IMR-90 (cell line): ENCODE measurements around the gene KRT34. TPM values are rescaled to one million over a fixed set of nuclear protein-coding genes. Genes with fewer than 3 reads are reported as not detected.

Experiments used
- ATAC-seq: fragments of 200-7000 bp; cut with Tn5 transposase; 2 replicates; pipeline ENCODE4 v1.9.1; 2020; ENCODE audit warnings: low read depth, mild to moderate bottlenecking, moderate library complexity
- BruUV-seq: library from RNA; stranded (reverse); fragments of 400-500 nt; replicated peaks from 2 replicates; lab custom pipeline; 2021; lab: Mats Ljungman, UMichigan
- CTCF ChIA-PET: fragments of 300-600 bp; formaldehyde crosslinking; extraction: SDS; loops from one replicate; lab custom pipeline; 2021; ENCODE audit warnings: antibody characterized with exemption; lab: Yijun Ruan, JAX
- POLR2A ChIA-PET: fragments of 300-600 bp; sonication (Branson Sonifier 250); formaldehyde crosslinking; loops from one replicate; lab custom pipeline; 2022; ENCODE audit warnings: antibody characterized with exemption; ENCODE audit not compliant: unreplicated experiment; lab: Charles Lee
- DNase-seq: peaks from one replicate; pipeline ENCODE4 v3.0.0; 2013
- H2AFZ ChIP-seq: replicated peaks from 2 replicates; pipeline ENCODE3; 2013; ENCODE audit warnings: low read length, mild to moderate bottlenecking; ENCODE audit not compliant: poor library complexity
- H2AK5ac ChIP-seq: 2 replicates; pipeline ENCODE4 v1.6.1; 2013; ENCODE audit warnings: low read depth, low read length, inconsistent platforms
- H2AK9ac ChIP-seq: replicated peaks from 2 replicates; pipeline ENCODE3; 2013; ENCODE audit warnings: mild to moderate bottlenecking, low read depth, low read length, moderate library complexity; ENCODE audit not compliant: poor library complexity
- H2BK120ac ChIP-seq: 2 replicates; pipeline ENCODE4 v1.6.1; 2013; ENCODE audit warnings: low read depth, low read length, inconsistent platforms
- H2BK15ac ChIP-seq: 3 replicates; pipeline ENCODE4 v1.6.1; 2013; ENCODE audit warnings: low read depth, low read length, inconsistent platforms
- H2BK20ac ChIP-seq: 2 replicates; pipeline ENCODE4 v1.6.1; 2013; ENCODE audit warnings: low read depth, mild to moderate bottlenecking, inconsistent platforms, low read length, moderate library complexity
- H2BK5ac ChIP-seq: 2 replicates; pipeline ENCODE4 v1.6.1; 2013; ENCODE audit warnings: mild to moderate bottlenecking, low read depth, low read length, inconsistent platforms; ENCODE audit not compliant: poor library complexity, severe bottlenecking
- H3K14ac ChIP-seq: replicated peaks from 2 replicates; pipeline ENCODE4 v1.6.1; 2013; ENCODE audit warnings: low read depth, low read length, inconsistent platforms
- H3K18ac ChIP-seq: 2 replicates; pipeline ENCODE4 v1.6.1; 2013; ENCODE audit warnings: low read depth, low read length, control low read depth
- H3K23ac ChIP-seq: 2 replicates; pipeline ENCODE4 v1.6.1; 2013; ENCODE audit warnings: low read depth, low read length, inconsistent platforms
- H3K27ac ChIP-seq: 2 replicates; pipeline ENCODE4 v1.5.1; 2013; ENCODE audit warnings: mild to moderate bottlenecking, control low read depth, low read length; ENCODE audit not compliant: insufficient read depth
- H3K27me3 ChIP-seq: 2 replicates; pipeline ENCODE4 v1.6.1; 2013; ENCODE audit warnings: low read length; ENCODE audit not compliant: control insufficient read depth, insufficient read depth
- H3K36me3 ChIP-seq: 2 replicates; pipeline ENCODE4 v1.6.1; 2013; ENCODE audit warnings: low read length, mixed read lengths; ENCODE audit not compliant: control insufficient read depth, insufficient read depth
- H3K4ac ChIP-seq: 2 replicates; pipeline ENCODE4 v1.6.1; 2013; ENCODE audit warnings: low read depth, low read length, inconsistent platforms
- H3K4me1 ChIP-seq: 2 replicates; pipeline ENCODE4 v1.6.1; 2013; ENCODE audit warnings: low read length, mixed read lengths; ENCODE audit not compliant: control insufficient read depth, insufficient read depth
- H3K4me2 ChIP-seq: 2 replicates; pipeline ENCODE4 v1.6.1; 2013; ENCODE audit warnings: low read depth, mild to moderate bottlenecking, control low read depth, low read length, moderate library complexity
- H3K4me3 ChIP-seq: 2 replicates; pipeline ENCODE4 v1.5.1; 2013; ENCODE audit warnings: low read depth, mild to moderate bottlenecking, control low read depth, low read length, moderate library complexity; ENCODE audit not compliant: insufficient read depth
- H3K56ac ChIP-seq: 2 replicates; pipeline ENCODE4 v1.6.1; 2013; ENCODE audit warnings: low read length, inconsistent platforms; ENCODE audit not compliant: insufficient read depth; ENCODE audit errors: extremely low read depth
- H3K79me1 ChIP-seq, 2 experiments: 2 replicates each; pipeline ENCODE4 v1.6.1; 2013; ENCODE audit warnings: low read length in 2 of 2, inconsistent platforms in 1 of 2, low read depth in 1 of 2
- H3K9ac ChIP-seq: 2 replicates; pipeline ENCODE4 v1.6.1; 2013; ENCODE audit warnings: low read depth, low read length, control low read depth
- H3K9me1 ChIP-seq: 2 replicates; pipeline ENCODE4 v1.6.1; 2013; ENCODE audit warnings: low read length, inconsistent platforms; ENCODE audit not compliant: insufficient read depth
- H3K9me3 ChIP-seq: 2 replicates; pipeline ENCODE4 v1.6.1; 2013; ENCODE audit warnings: low read length; ENCODE audit not compliant: control insufficient read depth, insufficient read depth
- H4K20me1 ChIP-seq: 2 replicates; pipeline ENCODE4 v1.6.1; 2013; ENCODE audit warnings: low read length, inconsistent platforms; ENCODE audit not compliant: insufficient read depth
- H4K5ac ChIP-seq: 2 replicates; pipeline ENCODE4 v1.6.1; 2013; ENCODE audit warnings: mild to moderate bottlenecking, low read depth, low read length, control low read depth
- H4K8ac ChIP-seq, 2 experiments: 2 replicates each; pipeline ENCODE4 v1.6.1; 2013; ENCODE audit warnings: low read depth in 2 of 2, low read length in 2 of 2, control low read depth in 1 of 2, inconsistent platforms in 1 of 2
- H4K91ac ChIP-seq: 2 replicates; pipeline ENCODE4 v1.6.1; 2013; ENCODE audit warnings: low read depth, low read length, inconsistent platforms; ENCODE audit not compliant: insufficient read depth
- BHLHE40 ChIP-seq: fragments of 150-350 bp; IDR thresholded peaks from 2 replicates; pipeline ENCODE4 v1.6.1; 2016; ENCODE audit warnings: mild to moderate bottlenecking, low read depth, low read length
- CEBPB ChIP-seq: IDR thresholded peaks from 2 replicates; pipeline ENCODE4 v1.6.1; 2012; ENCODE audit warnings: low read depth, low read length, improper control_type of control experiment
- CHD1 ChIP-seq: IDR thresholded peaks from 2 replicates; pipeline ENCODE4 v1.6.1; 2012; ENCODE audit warnings: low read depth, low read length, improper control_type of control experiment
- CTCF ChIP-seq: conservative IDR thresholded peaks from 2 replicates; pipeline ENCODE4 v1.5.1; 2012; ENCODE audit warnings: mild to moderate bottlenecking, low read depth, low read length, improper control_type of control experiment
- ELK1 ChIP-seq: fragments of 150-350 bp; IDR thresholded peaks from 2 replicates; pipeline ENCODE4 v1.6.1; 2016; ENCODE audit warnings: low read depth, mild to moderate bottlenecking, low read length, moderate library complexity, borderline replicate concordance
- FOS ChIP-seq: fragments of 150-350 bp; IDR thresholded peaks from 2 replicates; pipeline ENCODE4 v1.6.1; 2016; ENCODE audit warnings: low read depth, low read length
- MAFK ChIP-seq: IDR thresholded peaks from 2 replicates; pipeline ENCODE4 v1.6.1; 2012; ENCODE audit warnings: low read depth, low read length, improper control_type of control experiment
- MAZ ChIP-seq: IDR thresholded peaks from 2 replicates; pipeline ENCODE4 v1.6.1; 2012; ENCODE audit warnings: low read depth, mild to moderate bottlenecking, low read length, improper control_type of control experiment, moderate library complexity, borderline replicate concordance
- MXI1 ChIP-seq: IDR thresholded peaks from 2 replicates; pipeline ENCODE4 v1.6.1; 2012; ENCODE audit warnings: low read depth, mild to moderate bottlenecking, low read length, moderate library complexity, borderline replicate concordance
- NFE2L2 ChIP-seq: fragments of 150-350 bp; IDR thresholded peaks from 2 replicates; pipeline ENCODE4 v1.6.1; 2016; ENCODE audit warnings: low read depth, mild to moderate bottlenecking, low read length
- POLR2A ChIP-seq: IDR thresholded peaks from 2 replicates; pipeline ENCODE4 v1.6.1; 2012; ENCODE audit warnings: mild to moderate bottlenecking, low read depth, low read length
- RCOR1 ChIP-seq: IDR thresholded peaks from 2 replicates; pipeline ENCODE4 v1.6.1; 2012; ENCODE audit warnings: mild to moderate bottlenecking, low read length, improper control_type of control experiment; ENCODE audit not compliant: insufficient replicate concordance
- RFX5 ChIP-seq: IDR thresholded peaks from 2 replicates; pipeline ENCODE4 v1.8.0; 2012; ENCODE audit warnings: low read depth, mild to moderate bottlenecking, low read length, moderate library complexity
- SMC3 ChIP-seq: fragments of 150-350 bp; IDR thresholded peaks from 2 replicates; pipeline ENCODE4 v1.6.1; 2016; ENCODE audit warnings: low read depth, mild to moderate bottlenecking, antibody characterized with exemption, low read length, moderate library complexity
- USF2 ChIP-seq: fragments of 150-350 bp; IDR thresholded peaks from 2 replicates; pipeline ENCODE4 v1.6.1; 2017; ENCODE audit warnings: mild to moderate bottlenecking, antibody characterized with exemption, low read length, low read depth
- WGBS, 2 experiments: methylation state at CpG; one replicate each; pipeline versions ENCODE4 v1.1.5 to v1.1.7; 2013; ENCODE audit warnings: missing lambda C conversion rate in 2 of 2; ENCODE audit not compliant: insufficient read length in 1 of 2; ENCODE audit errors: extremely low coverage in 2 of 2; 5-methylcytosine and 5-hydroxymethylcytosine counted together
- dilution Hi-C: fragments of 300-500 bp; cut with HindIII; formaldehyde crosslinking; loops from one replicate; pipeline ENCODE4 v1.14.3; 2018; ENCODE audit warnings: low sequenced_read_pairs; ENCODE audit not compliant: unreplicated experiment
- in situ Hi-C: fragments of 300-500 bp; cut with MboI; formaldehyde crosslinking; loops from 3 replicates; pipeline ENCODE4 v1.14.3; 2019; ENCODE audit warnings: low sequenced_read_pairs, inconsistent platforms, mixed read lengths
- intact Hi-C: fragments of 100-400 bp; cut with micrococcal nuclease; formaldehyde crosslinking; loops from 2 replicates; pipeline ENCODE4 v1.10.0; 2022
- polyA plus RNA-seq, 3 experiments: library from polyadenylated mRNA; depleted of rRNA; stranded (reverse); fragments of >200 nt; gene quantifications; 2 replicates each; pipeline ENCODE4 v1.2.3, GENCODE V29; 2012; ENCODE audit warnings: low replicate concordance in 1 of 3
- total RNA-seq: library from RNA; depleted of rRNA; stranded (reverse); fragments of >200 nt; gene quantifications from 2 replicates; pipeline ENCODE4 v1.2.3, GENCODE V29; 2012

Gene KRT34
- total and polyA plus RNA-seq, 2 of the 4 experiments (the other 2 are of a cell fraction), result 3.4 to 3.6 TPM

GRCh38 chr17:41387670-41388069 lies 5.6 kb upstream of the KRT34 start:
- BruUV-seq, result no TSS peak

More at GRCh38 chr17:41387670-41388069, 5.6 kb upstream of the KRT34 start:
- no peak overlapping the region for H2AK9ac ChIP-seq
- H3K56ac ChIP-seq, result no peak overlapping the region
- ATAC-seq, result no peak
- no peak overlapping the region for H3K23ac ChIP-seq
- no peak overlapping the region for H3K4me3 ChIP-seq
- H3K9me3 ChIP-seq, result no peaks in the 10 kb centered on the region
- in situ Hi-C loops (no loop called here), intact Hi-C loops (no loop called here), dilution Hi-C loops (no loop called here)
- POLR2A ChIA-PET, result no interaction called here
- H4K5ac ChIP-seq, result no peak overlapping the region
- no peaks in the 10 kb centered on the region for H4K20me1 ChIP-seq
- H2BK5ac ChIP-seq, result no peak overlapping the region
- no peak overlapping the region for H2BK15ac ChIP-seq
- no peak overlapping the region for H4K8ac ChIP-seq
- no CpG with 5 or more reads among the region's 4 CpGs for WGBS, 2 experiments
- H3K27me3 ChIP-seq, result no peaks in the 10 kb centered on the region
- no peak overlapping the region for H3K9ac ChIP-seq
- no peak overlapping the region for H2AFZ ChIP-seq
- no peak overlapping the region for H3K4me2 ChIP-seq
- no peak overlapping the region for H4K91ac ChIP-seq
- no peaks in the 10 kb centered on the region for H3K79me1 ChIP-seq
- no peak overlapping the region for H3K14ac ChIP-seq
- DNase-seq, result no peak
- H2BK20ac ChIP-seq, result no peak overlapping the region
- CTCF ChIA-PET, result no interaction called here
- H2AK5ac ChIP-seq, result no peak overlapping the region
- no peak overlapping the region for H3K4ac ChIP-seq
- H2BK120ac ChIP-seq, result 0 out of 2 replicates have a peak overlapping the region, but pooled peaks have one; percentile 5
- H3K27ac ChIP-seq, result no peak overlapping the region
- H3K4me1 ChIP-seq, result peaks cover 2% of the 10 kb centered on the region; the same call in 1 of the 2 replicates
- H3K18ac ChIP-seq, result no peak overlapping the region
- TF ChIP-seq FOS, result no peak
- no peak for TF ChIP-seq MAZ
- TF ChIP-seq BHLHE40, result no peak
- TF ChIP-seq CEBPB, result no peak
- no peak for TF ChIP-seq MAFK
- no peak for TF ChIP-seq ELK1
- TF ChIP-seq NFE2L2, result no peak
- no peak for TF ChIP-seq POLR2A
- TF ChIP-seq SMC3, result no peak
- no peak for TF ChIP-seq RCOR1
- TF ChIP-seq USF2, result no peak
- TF ChIP-seq MXI1, result no peak
- no peak for TF ChIP-seq CHD1
- TF ChIP-seq CTCF, result no peak
- no peak for TF ChIP-seq RFX5
- no peaks in the 10 kb centered on the region for H3K36me3 ChIP-seq
- H3K9me1 ChIP-seq, result no peaks in the 10 kb centered on the region; the same call in 1 of the 2 replicates
